ENCODE data around the gene GPX4.

GPX4 gene

GRCh38 chr19:1085053-1085658, 18.6 kb upstream of the GPX4 start:
- Histone ChIP-seq H2AFZ (ENCODE audit: low read depth, low read length) (no peak overlapping the region), H3K4me1 (ENCODE audit: low read length) (peaks cover 27% of the 10 kb centered on the region), H3K27ac (ENCODE audit: low read length) (no peak overlapping the region), H3K4me2 (ENCODE audit: low read length) (no peak overlapping the region), H4K20me1 (ENCODE audit: insufficient read depth, low read length) (peaks cover 25% of the 10 kb centered on the region), H3K4me3 (ENCODE audit: low read length) (no peak overlapping the region), H3K9ac (ENCODE audit: low read length) (no peak overlapping the region), H3K9me3 (ENCODE audit: insufficient read depth, low read length) (no peaks in the 10 kb centered on the region), H3K27me3 (ENCODE audit: low read depth, low read length) (no peaks in the 10 kb centered on the region), H3K79me2 (ENCODE audit: low read length) (0 out of 2 replicates have a peak, but pooled peaks cover 3% of the 10 kb centered on the region), H3K36me3 (replicated peaks; ENCODE audit: low read depth, low read length) (peaks cover 74% of the 10 kb centered on the region)
- TF ChIP-seq EZH2phosphoT487 (IDR thresholded peaks at IDR 0.05; ENCODE audit: low read depth) = no peak
- TF ChIP-seq, protein P1, sequence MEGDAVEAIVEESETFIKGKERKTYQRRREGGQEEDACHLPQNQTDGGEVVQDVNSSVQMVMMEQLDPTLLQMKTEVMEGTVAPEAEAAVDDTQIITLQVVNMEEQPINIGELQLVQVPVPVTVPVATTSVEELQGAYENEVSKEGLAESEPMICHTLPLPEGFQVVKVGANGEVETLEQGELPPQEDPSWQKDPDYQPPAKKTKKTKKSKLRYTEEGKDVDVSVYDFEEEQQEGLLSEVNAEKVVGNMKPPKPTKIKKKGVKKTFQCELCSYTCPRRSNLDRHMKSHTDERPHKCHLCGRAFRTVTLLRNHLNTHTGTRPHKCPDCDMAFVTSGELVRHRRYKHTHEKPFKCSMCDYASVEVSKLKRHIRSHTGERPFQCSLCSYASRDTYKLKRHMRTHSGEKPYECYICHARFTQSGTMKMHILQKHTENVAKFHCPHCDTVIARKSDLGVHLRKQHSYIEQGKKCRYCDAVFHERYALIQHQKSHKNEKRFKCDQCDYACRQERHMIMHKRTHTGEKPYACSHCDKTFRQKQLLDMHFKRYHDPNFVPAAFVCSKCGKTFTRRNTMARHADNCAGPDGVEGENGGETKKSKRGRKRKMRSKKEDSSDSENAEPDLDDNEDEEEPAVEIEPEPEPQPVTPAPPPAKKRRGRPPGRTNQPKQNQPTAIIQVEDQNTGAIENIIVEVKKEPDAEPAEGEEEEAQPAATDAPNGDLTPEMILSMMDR (IDR thresholded peaks at IDR 0.05; ENCODE audit: low read depth, low read length) = no peak

DNA sequence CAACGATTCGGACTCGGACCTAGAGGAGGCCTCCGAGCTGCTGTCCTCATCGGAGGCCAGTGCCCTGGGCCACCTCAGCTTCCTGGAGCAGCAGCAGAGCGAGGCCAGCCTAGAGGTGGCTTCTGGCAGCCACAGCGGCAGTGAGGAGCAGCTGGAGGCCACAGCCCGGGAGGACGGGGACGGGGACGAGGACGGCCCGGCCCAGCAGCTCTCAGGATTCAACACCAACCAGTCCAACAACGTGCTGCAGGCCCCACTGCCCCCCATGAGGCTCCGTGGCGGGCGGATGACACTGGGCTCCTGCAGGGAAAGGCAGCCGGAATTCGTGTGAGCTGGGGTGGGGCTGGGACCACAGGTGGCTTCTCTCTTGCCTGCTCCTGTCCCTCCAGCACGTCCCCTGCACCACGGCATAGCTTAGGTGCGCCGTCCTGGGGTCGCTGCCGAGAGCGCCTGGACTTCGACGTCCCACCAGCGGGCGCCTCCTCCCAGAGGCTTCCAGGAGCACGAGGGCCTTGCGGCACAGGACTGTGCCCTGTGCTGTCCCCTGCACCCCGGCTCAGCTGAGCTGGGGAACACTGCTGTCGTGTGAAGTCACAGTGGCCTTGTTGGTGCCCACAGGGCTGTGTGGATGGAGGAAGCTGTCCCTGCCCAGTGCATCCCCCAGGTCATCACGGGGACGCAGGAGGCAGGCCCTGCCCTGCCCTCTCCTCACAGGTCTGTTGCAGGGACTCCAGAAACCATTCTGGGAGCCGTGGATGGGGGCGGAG, 17.9 kb upstream of the GPX4 start:
- H3K27me3 ChIP-seq (ENCODE audit: low read depth, low read length) = no peaks in the 10 kb centered on the region
- 0 out of 2 replicates have a peak, but pooled peaks cover 3% of the 10 kb centered on the region for H3K79me2 ChIP-seq (ENCODE audit: low read length)
- TF ChIP-seq, protein P1 (IDR thresholded peaks at IDR 0.05; ENCODE audit: low read depth, low read length) = no peak
- TF ChIP-seq EZH2phosphoT487 (IDR thresholded peaks at IDR 0.05; ENCODE audit: low read depth) = no peak
- H3K4me1 ChIP-seq (ENCODE audit: low read length) = peaks cover 27% of the 10 kb centered on the region
- no peak overlapping the region for H3K4me2 ChIP-seq (ENCODE audit: low read length)
- no peak overlapping the region for H3K4me3 ChIP-seq (ENCODE audit: low read length)
- no peak overlapping the region for H2AFZ ChIP-seq (ENCODE audit: low read depth, low read length)
- no peaks in the 10 kb centered on the region for H3K9me3 ChIP-seq (ENCODE audit: insufficient read depth, low read length)
- H3K36me3 ChIP-seq (replicated peaks; ENCODE audit: low read depth, low read length) = peaks cover 70% of the 10 kb centered on the region
- H3K27ac ChIP-seq (ENCODE audit: low read length) = no peak overlapping the region
- H4K20me1 ChIP-seq (ENCODE audit: insufficient read depth, low read length) = peaks cover 25% of the 10 kb centered on the region
- H3K9ac ChIP-seq (ENCODE audit: low read length) = no peak overlapping the region

DNA sequence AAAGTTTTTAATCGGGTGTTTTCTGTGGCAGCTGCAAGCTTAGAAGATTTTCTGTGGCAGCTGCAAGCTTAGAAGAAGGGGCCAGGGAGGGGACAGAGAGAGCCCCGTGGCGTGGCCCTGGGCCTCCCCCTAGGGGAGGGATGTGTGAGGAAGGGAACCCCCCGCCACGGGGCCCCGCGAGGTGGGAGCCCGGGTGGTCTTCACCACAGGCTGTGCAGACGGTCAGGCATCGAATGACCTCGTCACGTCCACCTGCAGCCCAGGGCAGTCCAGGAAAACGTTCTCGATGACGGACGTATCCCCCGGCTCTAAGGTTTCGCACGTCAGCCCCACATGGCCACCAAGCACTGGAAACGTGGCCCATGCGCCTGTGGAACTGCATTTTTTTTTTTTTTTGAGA, 17.2 kb upstream of the GPX4 start:
- Histone ChIP-seq H3K4me3 (ENCODE audit: low read length) (no peak overlapping the region), H3K27me3 (ENCODE audit: low read depth, low read length) (no peaks in the 10 kb centered on the region), H3K4me1 (ENCODE audit: low read length) (peaks cover 27% of the 10 kb centered on the region), H2AFZ (ENCODE audit: low read depth, low read length) (no peak overlapping the region), H3K9ac (ENCODE audit: low read length) (no peak overlapping the region), H3K9me3 (ENCODE audit: insufficient read depth, low read length) (no peaks in the 10 kb centered on the region), H4K20me1 (ENCODE audit: insufficient read depth, low read length) (peaks cover 25% of the 10 kb centered on the region), H3K4me2 (ENCODE audit: low read length) (no peak overlapping the region), H3K36me3 (replicated peaks; ENCODE audit: low read depth, low read length) (peaks cover 67% of the 10 kb centered on the region), H3K79me2 (ENCODE audit: low read length) (0 out of 2 replicates have a peak, but pooled peaks cover 3% of the 10 kb centered on the region), H3K27ac (ENCODE audit: low read length) (no peak overlapping the region)
- TF ChIP-seq, protein P1 (IDR thresholded peaks at IDR 0.05; ENCODE audit: low read depth, low read length) = no peak

DNA sequence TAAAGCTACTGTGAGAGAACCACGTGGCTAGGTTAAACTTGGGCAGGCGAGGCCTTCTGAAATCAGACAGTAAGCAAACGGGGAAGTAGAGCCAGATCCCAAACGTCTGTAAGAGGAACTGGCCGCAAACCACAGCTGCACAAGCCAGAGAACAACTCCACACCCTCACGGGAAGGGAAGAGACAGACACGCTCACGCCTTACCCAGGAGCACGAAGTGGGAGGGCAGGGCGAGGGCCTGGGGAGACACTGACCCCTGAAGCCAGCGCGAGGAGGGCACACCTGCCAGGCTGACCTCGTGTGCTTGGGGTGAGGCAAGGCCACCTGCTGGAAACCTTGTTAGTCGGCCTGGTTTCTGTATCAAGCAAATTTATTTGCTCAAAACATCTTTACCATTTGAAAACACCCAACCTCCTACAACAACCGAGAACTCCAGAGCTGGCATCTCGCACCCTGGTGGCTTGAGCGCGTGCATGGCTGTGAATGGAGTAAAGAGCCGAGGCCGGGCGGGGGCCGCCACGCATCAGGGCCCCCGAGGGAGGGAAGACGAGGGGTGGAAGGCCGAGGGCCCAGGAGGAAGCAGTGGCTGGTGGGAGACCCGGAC, 15.9 kb upstream of the GPX4 start:
- Histone ChIP-seq H3K4me2 (ENCODE audit: low read length) (peak overlapping the region; percentile 33), H3K9ac (ENCODE audit: low read length) (peak overlapping the region; percentile 50), H3K4me1 (ENCODE audit: low read length) (peaks cover 27% of the 10 kb centered on the region), H3K27me3 (ENCODE audit: low read depth, low read length) (no peaks in the 10 kb centered on the region), H3K9me3 (ENCODE audit: insufficient read depth, low read length) (no peaks in the 10 kb centered on the region), H3K79me2 (ENCODE audit: low read length) (peaks cover 12% of the 10 kb centered on the region), H4K20me1 (ENCODE audit: insufficient read depth, low read length) (peaks cover 19% of the 10 kb centered on the region), H2AFZ (ENCODE audit: low read depth, low read length) (no peak overlapping the region), H3K4me3 (ENCODE audit: low read length) (peak overlapping the region; percentile 18; the same call in 1 of the 2 replicates), H3K36me3 (replicated peaks; ENCODE audit: low read depth, low read length) (peaks cover 67% of the 10 kb centered on the region), H3K27ac (ENCODE audit: low read length) (peak overlapping the region; percentile 87)
- no peak for TF ChIP-seq EZH2phosphoT487 (IDR thresholded peaks at IDR 0.05; ENCODE audit: low read depth)
- TF ChIP-seq, protein P1 (IDR thresholded peaks at IDR 0.05; ENCODE audit: low read depth, low read length) = peak; percentile 36
